Measurements from ENCODE around the gene CLDND1. TPM values are rescaled to one million over a fixed set of nuclear protein-coding genes. Genes with fewer than 3 reads are reported as not detected.
A peak's percentile ranks its signal among the peaks of the same experiment; 100 is the strongest.

CLDND1 gene
- total and polyA plus RNA-seq, 2 of the 13 experiments (the other 11 are each of a cell fraction or from before 2014, with no cell fraction given), result 50.8 to 121 TPM

DNA sequence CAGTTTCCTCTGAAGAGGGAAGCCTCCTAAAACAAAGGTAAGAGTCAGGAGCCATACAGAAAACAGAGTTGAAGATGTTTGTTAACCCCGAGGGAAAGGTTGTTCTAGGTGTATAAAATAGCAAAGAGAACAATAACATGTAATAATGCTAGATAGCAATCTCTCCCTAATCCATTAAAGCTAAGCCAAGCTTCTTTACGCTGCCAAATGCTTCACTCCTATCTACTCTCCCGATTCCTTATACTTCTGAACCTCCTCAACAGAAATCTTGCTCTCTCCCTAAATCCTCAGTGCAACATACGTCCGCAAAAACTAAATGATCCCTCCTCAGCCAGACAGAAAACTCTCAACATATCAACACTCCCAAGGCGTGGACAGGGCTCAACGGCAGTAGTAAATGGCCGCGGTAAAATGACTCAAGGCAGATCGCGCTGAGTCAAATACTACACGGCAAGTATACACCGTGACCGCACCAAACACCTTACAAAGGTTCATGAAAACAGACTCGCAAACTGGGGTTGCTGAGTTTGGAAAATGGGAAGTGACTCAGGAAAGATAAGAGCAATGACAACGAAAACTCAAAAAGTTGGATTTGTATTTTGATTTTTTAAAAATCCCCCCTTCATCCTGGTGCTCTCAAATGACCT, 682 bp downstream of the CLDND1 start (continued):
- TF ChIP-seq, protein P1, sequence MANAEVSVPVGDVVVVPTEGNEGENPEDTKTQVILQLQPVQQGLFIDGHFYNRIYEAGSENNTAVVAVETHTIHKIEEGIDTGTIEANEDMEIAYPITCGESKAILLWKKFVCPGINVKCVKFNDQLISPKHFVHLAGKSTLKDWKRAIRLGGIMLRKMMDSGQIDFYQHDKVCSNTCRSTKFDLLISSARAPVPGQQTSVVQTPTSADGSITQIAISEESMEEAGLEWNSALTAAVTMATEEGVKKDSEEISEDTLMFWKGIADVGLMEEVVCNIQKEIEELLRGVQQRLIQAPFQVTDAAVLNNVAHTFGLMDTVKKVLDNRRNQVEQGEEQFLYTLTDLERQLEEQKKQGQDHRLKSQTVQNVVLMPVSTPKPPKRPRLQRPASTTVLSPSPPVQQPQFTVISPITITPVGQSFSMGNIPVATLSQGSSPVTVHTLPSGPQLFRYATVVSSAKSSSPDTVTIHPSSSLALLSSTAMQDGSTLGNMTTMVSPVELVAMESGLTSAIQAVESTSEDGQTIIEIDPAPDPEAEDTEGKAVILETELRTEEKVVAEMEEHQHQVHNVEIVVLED (CRISPR knock-in tag; IDR thresholded peaks at IDR 0.05; ENCODE audit: borderline replicate concordance), result no peak
- TF ChIP-seq, protein P2, sequence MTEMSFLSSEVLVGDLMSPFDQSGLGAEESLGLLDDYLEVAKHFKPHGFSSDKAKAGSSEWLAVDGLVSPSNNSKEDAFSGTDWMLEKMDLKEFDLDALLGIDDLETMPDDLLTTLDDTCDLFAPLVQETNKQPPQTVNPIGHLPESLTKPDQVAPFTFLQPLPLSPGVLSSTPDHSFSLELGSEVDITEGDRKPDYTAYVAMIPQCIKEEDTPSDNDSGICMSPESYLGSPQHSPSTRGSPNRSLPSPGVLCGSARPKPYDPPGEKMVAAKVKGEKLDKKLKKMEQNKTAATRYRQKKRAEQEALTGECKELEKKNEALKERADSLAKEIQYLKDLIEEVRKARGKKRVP (CRISPR knock-in tag; IDR thresholded peaks at IDR 0.05), result 0 out of 4 replicates have a peak, but pooled peaks of 1 of the 2 experiments have one; percentile 5
- TF ChIP-seq RAD21 (CRISPR knock-in tag; IDR thresholded peaks at IDR 0.05), result no peak
- no peak for TF ChIP-seq HDAC2 (CRISPR knock-in tag; IDR thresholded peaks at IDR 0.05)
- no peak for TF ChIP-seq ZNF605 (CRISPR knock-in tag; IDR thresholded peaks at IDR 0.05)
- no peak for TF ChIP-seq ZNF430 (CRISPR knock-in tag; IDR thresholded peaks at IDR 0.05)
- TF ChIP-seq GPN1 (CRISPR knock-in tag; IDR thresholded peaks at IDR 0.05; ENCODE audit: borderline replicate concordance), result no peak
- TF ChIP-seq, protein P3, sequence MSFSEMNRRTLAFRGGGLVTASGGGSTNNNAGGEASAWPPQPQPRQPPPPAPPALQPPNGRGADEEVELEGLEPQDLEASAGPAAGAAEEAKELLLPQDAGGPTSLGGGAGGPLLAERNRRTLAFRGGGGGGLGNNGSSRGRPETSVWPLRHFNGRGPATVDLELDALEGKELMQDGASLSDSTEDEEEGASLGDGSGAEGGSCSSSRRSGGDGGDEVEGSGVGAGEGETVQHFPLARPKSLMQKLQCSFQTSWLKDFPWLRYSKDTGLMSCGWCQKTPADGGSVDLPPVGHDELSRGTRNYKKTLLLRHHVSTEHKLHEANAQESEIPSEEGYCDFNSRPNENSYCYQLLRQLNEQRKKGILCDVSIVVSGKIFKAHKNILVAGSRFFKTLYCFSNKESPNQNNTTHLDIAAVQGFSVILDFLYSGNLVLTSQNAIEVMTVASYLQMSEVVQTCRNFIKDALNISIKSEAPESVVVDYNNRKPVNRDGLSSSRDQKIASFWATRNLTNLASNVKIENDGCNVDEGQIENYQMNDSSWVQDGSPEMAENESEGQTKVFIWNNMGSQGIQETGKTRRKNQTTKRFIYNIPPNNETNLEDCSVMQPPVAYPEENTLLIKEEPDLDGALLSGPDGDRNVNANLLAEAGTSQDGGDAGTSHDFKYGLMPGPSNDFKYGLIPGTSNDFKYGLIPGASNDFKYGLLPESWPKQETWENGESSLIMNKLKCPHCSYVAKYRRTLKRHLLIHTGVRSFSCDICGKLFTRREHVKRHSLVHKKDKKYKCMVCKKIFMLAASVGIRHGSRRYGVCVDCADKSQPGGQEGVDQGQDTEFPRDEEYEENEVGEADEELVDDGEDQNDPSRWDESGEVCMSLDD (CRISPR knock-in tag; IDR thresholded peaks at IDR 0.05; ENCODE audit: borderline replicate concordance), result no peak
- TF ChIP-seq, protein P4, sequence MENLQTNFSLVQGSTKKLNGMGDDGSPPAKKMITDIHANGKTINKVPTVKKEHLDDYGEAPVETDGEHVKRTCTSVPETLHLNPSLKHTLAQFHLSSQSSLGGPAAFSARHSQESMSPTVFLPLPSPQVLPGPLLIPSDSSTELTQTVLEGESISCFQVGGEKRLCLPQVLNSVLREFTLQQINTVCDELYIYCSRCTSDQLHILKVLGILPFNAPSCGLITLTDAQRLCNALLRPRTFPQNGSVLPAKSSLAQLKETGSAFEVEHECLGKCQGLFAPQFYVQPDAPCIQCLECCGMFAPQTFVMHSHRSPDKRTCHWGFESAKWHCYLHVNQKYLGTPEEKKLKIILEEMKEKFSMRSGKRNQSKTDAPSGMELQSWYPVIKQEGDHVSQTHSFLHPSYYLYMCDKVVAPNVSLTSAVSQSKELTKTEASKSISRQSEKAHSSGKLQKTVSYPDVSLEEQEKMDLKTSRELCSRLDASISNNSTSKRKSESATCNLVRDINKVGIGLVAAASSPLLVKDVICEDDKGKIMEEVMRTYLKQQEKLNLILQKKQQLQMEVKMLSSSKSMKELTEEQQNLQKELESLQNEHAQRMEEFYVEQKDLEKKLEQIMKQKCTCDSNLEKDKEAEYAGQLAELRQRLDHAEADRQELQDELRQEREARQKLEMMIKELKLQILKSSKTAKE (CRISPR knock-in tag; IDR thresholded peaks at IDR 0.05; ENCODE audit: borderline replicate concordance), result no peak
- TF ChIP-seq, protein P5, sequence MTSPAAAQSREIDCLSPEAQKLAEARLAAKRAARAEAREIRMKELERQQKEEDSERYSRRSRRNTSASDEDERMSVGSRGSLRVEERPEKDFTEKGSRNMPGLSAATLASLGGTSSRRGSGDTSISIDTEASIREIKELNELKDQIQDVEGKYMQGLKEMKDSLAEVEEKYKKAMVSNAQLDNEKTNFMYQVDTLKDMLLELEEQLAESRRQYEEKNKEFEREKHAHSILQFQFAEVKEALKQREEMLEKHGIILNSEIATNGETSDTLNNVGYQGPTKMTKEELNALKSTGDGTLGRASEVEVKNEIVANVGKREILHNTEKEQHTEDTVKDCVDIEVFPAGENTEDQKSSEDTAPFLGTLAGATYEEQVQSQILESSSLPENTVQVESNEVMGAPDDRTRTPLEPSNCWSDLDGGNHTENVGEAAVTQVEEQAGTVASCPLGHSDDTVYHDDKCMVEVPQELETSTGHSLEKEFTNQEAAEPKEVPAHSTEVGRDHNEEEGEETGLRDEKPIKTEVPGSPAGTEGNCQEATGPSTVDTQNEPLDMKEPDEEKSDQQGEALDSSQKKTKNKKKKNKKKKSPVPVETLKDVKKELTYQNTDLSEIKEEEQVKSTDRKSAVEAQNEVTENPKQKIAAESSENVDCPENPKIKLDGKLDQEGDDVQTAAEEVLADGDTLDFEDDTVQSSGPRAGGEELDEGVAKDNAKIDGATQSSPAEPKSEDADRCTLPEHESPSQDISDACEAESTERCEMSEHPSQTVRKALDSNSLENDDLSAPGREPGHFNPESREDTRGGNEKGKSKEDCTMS (CRISPR knock-in tag; conservative IDR thresholded peaks at IDR 0.05), result no peak
- TF ChIP-seq HHEX (CRISPR knock-in tag; IDR thresholded peaks at IDR 0.05), result no peak
- TF ChIP-seq, protein P6, sequence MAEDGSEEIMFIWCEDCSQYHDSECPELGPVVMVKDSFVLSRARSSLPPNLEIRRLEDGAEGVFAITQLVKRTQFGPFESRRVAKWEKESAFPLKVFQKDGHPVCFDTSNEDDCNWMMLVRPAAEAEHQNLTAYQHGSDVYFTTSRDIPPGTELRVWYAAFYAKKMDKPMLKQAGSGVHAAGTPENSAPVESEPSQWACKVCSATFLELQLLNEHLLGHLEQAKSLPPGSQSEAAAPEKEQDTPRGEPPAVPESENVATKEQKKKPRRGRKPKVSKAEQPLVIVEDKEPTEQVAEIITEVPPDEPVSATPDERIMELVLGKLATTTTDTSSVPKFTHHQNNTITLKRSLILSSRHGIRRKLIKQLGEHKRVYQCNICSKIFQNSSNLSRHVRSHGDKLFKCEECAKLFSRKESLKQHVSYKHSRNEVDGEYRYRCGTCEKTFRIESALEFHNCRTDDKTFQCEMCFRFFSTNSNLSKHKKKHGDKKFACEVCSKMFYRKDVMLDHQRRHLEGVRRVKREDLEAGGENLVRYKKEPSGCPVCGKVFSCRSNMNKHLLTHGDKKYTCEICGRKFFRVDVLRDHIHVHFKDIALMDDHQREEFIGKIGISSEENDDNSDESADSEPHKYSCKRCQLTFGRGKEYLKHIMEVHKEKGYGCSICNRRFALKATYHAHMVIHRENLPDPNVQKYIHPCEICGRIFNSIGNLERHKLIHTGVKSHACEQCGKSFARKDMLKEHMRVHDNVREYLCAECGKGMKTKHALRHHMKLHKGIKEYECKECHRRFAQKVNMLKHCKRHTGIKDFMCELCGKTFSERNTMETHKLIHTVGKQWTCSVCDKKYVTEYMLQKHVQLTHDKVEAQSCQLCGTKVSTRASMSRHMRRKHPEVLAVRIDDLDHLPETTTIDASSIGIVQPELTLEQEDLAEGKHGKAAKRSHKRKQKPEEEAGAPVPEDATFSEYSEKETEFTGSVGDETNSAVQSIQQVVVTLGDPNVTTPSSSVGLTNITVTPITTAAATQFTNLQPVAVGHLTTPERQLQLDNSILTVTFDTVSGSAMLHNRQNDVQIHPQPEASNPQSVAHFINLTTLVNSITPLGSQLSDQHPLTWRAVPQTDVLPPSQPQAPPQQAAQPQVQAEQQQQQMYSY (CRISPR knock-in tag; IDR thresholded peaks at IDR 0.05), result 0 out of 2 replicates have a peak, but pooled peaks have one; percentile 12
- TF ChIP-seq MEIS1 (CRISPR knock-in tag; IDR thresholded peaks at IDR 0.05; ENCODE audit: borderline replicate concordance), result no peak
- TF ChIP-seq ZNF33B (CRISPR knock-in tag; IDR thresholded peaks at IDR 0.05), result 0 out of 2 replicates have a peak, but pooled peaks have one; percentile 8

Measured in HepG2 (cell line).